C4-2B (cell line): Measurements from ENCODE around the gene GMDS.

Experiments
- CTCF ChIP-seq: fragments of 450-650 bp; conservative IDR thresholded peaks from 2 replicates; pipeline ENCODE4 v1.5.1; 2017; ENCODE audit warnings: mild to moderate bottlenecking
- ZFX ChIP-seq: fragments of 450-650 bp; IDR thresholded peaks from 2 replicates; pipeline ENCODE4 v1.6.1; 2017

GRCh38 chr6:1757131-1757530, 488.3 kb downstream of the GMDS start:
- TF ChIP-seq CTCF (no peak), ZFX (no peak)
